Right kidney (tissue), 1 donor: ENCODE measurements around the gene TM6SF1.
"Not testable (repeated sequence)": the region's sequence is repeated elsewhere in the genome, so short reads cannot be mapped to it uniquely, and the experiment has no call there.

Experiments used
- DNase-seq: peaks from one replicate; pipeline ENCODE4 v3.0.0-alpha.2; 2016

TM6SF1 gene

DNA sequence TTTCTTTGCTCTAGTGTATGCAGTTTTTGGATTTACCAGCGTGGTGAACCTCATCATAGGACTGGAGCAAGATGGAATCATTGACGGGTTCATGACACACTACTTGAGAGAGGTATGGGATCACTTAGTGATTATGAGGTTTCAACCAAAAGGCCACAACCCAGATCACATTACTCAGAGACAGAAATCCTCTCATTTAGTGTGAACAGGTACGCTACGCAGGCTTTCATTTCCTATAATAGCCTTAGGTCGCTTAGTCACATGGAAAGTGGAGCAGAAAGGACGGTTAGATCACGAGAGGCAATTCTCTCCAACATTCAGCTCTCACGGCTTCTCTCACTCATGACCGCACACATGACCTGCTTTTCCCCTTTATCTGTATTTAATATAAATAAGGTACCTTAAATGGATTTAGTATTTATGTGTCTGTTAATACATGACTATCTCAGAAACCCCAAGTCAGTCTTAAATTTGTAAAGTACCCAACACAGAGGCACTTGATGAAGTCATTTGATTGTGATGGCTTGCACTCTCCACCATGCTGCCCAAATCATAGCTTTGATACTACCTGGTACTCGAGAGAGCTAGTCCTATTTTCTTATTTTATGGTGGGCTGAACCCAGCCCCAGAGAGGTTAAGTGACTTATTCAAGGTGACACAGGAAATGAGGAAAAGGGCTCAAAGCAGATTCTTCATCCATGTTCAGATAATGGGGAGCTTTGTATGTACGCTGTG, 8.6 kb downstream of the TM6SF1 start:
- DNase-seq = no peak

DNA sequence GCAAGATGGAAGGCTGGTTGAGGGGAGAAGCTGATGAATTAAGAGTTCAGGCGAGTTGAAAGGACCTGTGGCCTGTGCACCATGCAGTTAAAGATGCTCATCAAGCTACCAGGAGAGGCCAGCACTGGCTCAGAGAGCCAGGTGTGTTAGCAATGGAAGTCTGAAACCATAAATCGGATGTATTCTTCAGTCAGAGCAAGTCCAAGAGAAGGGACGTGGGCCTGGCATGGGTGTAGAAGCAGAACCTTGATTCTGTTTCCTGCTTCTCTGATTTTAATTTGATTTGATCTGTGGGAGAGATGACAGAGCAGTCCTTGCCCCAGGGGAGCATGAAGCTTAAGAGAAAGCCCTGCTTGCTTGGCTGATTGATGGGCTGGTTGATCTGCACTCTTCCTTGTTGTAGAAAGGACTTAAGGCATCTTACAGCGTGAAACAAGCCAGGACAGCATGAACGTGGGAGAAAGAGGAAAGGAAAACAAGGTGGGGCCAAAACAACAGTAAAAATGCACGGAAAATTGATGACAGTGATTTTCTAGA, 10.9 kb downstream of the TM6SF1 start:
- DNase-seq = no peak

DNA sequence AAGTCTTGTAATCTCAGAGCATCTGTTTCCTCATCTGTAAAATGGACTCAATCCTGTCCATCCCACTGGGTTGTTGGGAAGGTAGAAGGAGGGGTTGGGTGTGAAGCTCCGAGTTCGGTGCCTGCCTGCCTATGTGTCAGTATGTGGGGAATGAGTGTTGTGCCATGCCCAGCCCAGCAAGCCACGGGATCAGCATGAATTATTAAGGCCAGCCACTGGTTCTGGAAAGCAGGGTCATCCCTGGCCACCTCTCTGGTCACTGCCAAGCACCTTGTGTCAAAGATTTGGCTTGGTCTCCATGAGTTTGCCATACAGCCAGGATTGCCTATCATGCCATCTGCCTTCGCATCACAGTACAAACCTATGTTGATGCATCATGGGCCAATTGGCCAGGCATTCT, 11.5 kb downstream of the TM6SF1 start:
- DNase-seq = no peak

DNA sequence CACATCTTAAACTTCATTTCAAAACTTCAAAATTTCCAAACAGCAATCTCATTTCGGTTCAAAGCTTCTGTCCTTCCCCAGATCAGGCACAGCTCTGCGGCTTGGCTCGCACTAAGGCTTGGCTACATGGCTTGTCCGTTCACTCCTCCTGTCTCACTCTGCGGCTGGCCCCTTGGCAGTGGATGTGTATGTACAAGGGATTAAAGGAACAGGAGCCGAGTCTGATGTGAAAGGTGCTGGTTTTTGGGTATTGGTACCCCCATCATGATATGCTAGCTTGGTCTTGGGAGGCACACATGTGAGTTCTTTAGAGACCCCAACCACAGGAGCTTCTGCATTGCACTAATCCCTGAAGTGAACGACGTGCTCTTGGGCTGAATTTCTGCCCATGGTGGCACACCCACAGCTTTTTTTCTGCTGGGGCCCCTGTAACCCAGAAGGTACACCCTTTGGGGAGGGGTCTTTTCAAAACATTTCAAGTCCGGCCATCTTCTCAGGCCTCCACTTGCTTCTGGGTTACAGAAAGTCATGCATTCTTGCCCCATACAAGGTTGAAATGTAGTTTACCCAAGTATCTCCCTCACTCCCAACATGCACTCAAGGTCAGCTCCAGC, 12.6 kb downstream of the TM6SF1 start:
- DNase-seq = no peak

DNA sequence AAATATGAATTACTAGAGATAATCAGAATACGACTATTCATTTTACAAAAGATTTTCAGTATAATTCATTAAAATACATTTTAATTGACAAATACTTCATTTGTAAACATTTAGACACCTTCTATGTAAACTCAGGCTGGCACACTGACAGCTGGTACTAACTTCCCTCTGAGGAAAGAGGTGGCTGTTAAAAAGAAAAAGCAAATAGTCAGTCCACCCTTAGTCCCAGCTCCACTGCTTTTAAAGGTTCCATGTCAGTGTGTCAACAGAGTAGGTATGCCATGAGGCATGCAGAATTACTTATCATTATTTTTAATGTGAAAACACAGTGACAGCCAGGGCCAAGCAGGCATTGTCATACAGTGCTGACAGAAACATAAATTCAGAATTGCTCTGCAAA, 16.1 kb downstream of the TM6SF1 start:
- DNase-seq = no peak

DNA sequence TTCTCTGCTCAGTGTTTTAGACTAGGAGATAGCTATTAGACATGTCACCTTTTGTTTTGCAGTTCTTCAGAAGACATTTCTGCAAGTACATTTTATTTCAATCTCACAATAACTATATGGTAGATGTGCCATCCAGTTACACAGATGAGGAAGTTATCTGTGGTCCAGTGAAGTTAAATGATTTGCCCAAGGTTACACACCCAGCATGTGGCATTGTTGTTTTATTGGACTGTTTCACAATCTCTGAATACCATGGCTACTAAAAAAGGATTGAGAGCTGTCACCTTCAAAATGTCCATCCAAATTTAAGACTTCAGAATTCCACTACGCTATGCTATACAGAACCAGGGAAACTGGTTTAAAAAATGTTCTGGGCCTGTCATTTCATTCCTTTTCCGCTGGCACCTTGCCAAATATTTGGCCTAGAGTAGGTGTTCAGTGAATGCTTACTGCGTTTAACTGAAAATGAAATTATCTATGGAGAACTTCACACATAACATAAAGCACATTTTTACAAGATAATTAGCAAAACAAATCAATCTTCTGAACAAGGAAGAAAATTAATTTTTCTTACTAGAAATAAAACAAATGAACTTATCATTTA, 20.2 kb downstream of the TM6SF1 start:
- DNase-seq = no peak

DNA sequence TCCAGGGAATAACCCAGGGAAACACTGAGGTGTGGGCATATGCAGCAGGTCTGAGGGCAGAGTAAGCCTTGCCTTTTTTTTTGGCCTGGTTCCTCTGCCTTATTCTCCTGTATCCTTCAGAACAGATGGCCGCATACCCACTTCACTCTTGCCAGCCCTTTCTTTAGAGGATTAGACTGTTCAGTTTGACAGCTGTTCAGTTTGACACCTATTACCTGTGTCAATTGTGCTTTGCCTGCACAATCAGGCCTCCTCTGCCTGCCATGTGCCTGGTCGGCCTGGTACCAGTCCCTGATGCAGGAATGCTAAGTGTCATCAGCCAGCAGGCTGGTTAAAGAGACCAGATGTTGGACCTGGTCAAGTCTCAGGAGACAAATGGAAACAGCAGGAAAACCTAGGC, 22.3 kb downstream of the TM6SF1 start:
- DNase-seq = no peak

DNA sequence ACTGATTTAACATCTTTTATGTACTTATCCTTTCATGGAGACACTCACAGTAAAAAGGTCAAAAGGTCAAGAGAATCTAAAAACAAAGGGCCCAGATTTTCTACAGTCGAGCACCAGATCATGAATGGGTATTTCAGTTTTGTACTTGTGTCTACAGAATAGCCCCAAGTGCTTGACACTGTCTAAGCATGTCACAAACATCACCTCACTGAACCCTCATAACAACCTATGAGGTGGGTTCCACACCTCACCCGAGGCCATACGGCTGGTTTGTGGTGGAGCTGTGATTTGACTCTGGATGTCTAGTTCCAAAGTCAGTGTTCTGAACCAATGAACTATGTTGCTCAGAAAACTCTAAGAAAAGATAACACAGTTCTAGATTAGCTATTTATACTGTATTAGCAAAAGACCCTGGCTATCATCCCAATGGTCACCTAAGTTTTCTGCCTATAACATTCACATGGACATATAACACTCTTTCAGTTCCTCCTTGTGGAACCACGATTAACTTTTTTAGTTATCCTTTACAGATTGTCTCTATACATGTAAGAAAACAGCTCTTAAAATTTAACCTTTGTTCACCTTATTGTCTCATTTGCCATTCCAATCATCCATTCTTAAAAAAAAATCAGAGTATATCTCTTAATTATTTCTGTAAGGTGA, 25.5 kb downstream of the TM6SF1 start:
- no peak for DNase-seq

DNA sequence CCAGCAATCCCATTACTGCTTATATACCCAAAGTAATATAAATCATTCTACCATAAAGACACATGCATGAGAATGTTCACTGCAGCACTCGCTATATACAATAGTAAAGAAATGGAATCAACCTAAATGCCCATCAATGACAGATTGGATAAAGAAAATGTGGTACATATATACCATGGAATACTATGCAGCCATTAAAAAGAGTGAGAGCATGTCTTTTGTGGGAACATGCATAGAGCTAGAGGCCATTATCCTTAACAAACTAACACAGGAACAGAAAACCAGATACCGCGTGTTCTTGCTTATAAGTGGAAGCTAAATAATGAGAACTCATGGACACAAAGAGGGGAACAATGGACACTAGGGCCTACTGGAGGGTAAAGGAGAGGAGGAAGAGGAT, 34.7 kb downstream of the TM6SF1 start:
- DNase-seq = not testable (repeated sequence)

DNA sequence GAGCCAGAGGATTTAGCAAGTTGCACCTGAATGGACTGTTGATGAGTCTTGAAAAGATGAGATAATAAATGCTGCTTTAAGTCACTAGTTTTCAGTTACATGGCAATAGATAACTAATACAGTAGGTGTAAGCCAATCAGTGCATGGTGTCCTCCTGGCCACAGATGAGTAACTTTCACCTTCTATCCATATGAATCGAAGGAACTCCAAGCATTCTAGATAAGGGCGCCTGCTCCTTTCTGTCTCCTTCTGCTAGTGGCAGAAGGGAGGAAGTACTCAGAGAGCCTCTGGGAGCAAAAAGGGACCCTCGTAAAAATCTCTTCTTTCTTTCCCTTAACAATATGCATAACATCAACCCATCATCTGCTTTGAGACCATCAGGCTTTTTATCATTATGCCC, 37.3 kb downstream of the TM6SF1 start:
- no peak for DNase-seq

DNA sequence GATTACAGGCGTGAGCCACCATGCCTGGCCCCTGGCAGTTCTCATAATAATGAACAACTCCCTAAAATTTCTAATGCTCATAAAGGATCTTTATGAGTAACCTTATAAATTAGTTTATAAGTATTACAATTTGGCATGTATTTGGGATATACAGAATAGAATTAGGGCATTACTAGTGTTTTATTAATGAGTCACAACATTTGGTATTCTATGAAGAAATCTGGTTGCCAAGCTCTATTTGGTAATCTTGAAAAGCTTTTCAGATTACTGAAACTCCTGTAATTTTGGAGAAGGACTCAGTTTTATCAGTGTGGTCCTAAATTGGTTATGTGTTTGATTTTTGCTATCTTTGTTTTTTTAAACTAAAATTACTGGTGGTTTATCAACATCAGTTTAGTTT, 45.8 kb downstream of the TM6SF1 start:
- no peak for DNase-seq

DNA sequence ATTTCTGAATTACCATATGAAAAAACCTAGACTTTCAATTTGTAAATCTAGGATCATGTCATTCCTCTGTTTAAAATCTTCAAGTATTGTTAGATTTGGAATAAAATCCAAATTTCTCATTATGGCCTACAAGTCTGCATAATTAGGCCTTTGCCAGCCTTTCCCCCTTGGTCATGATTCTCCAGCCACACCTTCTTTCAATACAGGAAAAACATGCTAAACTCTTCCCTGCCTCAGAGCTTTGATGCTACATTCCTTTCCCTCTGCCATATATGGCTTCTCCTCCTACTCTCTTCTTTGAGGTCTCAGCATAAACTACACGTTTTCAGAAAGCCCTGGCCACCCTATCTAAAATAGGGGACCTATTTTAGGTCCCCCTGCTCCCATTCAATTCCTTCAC, 48.5 kb downstream of the TM6SF1 start:
- no peak for DNase-seq

DNA sequence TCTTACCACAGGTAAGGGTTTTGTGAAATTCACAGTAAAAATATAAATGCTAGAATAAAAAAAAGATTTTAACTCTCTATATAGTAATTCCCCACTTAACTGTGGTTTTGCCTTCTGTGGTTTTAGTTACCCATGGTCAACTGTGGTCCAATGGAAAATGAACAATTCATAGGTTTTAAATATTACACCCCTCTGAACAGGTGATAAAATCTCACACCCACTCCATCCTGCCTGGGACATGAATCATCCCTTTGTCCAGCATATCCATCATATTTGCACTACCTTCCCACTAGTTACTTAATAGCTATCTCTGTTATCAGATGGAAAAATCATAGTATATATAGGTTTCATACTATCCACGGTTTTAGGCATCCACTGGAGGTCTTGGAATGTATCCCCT, 50.9 kb downstream of the TM6SF1 start:
- no peak for DNase-seq

DNA sequence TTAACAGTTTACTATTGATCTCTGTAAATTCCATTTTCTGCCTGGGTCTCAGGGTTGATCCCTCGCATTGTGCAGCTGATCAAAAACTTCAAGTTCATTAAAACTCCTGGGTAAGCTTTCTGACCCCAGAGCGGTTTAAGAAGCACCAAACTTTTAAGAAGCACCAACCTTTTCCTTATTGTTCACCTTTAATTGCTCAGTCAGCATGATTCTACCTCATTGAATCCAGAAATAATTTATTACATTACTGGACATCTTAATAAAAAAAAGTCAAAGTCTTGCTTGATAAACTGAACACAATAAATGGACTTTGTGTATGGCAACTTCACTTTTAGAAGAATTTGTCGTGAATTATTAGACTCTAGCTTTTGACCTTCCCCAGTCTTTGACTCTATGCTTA, 53.3 kb downstream of the TM6SF1 start:
- no peak for DNase-seq

DNA sequence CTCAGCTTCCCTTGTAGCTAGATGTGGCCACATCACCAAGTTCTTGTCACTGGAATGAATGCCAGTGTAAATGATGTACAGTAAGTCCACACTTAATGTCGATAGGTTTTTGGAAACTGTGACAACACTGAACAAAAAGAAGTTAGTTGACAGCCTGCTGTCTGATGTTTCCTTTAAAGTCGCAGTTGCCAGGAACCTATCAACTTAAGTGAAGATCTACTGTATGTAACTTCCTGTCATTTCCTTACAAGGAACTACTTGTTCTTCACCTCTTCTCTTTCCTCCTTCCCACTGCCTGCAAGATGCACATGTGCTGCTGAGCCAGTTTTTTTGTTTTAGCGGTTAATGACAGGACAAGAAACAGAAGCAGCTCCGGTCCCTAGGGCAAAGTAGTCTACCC, 55.6 kb downstream of the TM6SF1 start:
- DNase-seq = no peak

DNA sequence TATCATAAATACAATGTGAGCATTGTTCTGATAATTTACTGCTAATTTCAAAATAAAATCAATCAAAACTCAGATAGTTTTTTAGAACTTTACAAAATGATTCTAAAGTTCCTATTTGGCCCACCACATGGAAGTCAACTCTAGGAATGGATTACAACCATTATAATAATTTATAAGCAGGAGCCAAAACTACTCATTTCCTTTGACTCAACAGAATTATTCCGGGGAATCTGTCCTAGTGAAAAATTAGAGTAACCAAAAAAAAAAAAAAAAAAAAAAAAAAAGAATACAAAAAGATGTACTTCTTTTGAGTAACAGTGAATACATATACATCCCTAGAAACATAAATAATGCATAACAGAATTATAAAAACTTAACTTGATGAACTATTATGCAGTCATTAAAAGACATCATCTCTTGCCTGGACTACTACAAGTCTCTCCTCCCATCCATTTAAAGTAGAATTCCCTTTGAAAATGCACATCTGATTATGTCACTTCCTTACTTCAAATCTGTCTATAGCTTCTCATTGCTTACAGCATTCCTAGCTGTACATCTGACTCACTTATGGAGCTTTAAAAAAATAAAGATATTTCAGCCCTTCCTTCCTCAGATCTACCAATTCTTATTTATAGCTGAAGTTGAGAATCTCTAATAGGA, 56.8 kb downstream of the TM6SF1 start:
- no peak for DNase-seq

DNA sequence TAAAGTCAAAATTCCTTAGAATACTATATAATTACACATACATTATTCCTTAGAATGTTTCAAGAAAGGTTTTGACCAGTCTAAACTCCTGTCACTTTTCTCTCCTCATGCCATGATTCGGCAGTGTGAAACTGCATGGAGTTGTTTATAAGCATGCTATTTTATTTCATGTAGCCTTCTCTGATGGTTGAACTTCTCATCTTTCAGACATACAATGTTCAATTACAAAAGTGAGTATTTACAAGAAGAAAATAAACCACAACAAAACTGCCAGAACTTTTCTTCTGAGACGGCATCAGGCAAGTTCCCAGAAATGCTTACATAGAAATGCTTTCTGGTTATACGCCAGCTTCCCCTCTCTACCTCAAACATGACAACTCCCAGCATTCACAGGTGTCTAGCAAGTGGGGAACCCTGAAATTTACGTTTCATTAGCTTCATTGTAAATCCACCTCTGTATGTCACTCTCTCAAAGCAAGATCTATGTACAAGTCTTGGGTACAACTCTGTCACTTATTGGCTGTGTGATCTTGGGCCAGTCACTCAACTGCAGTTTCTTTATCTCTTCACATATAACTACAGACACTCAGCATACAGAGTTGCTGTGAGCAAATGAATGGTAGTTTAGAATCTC, 57.4 kb downstream of the TM6SF1 start:
- DNase-seq = no peak

DNA sequence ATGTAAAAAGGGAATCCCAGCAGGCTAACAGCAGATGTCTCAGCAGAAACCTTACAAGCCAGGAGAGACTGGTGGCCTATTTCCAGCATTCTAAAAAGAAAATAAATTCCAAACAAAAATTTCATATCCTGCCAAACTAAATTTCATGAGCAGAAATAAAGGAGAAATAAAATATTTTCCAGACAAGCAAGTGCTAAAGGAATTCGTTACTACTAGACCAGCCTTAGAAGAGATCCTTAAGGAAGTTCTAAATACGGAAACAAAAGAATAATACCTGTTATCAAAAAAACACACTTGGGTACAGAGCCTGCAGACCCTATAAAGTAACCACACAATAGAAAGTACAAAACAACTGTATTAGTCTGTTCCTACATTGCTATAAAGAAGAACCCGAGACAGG, 58.8 kb downstream of the TM6SF1 start:
- no peak for DNase-seq

DNA sequence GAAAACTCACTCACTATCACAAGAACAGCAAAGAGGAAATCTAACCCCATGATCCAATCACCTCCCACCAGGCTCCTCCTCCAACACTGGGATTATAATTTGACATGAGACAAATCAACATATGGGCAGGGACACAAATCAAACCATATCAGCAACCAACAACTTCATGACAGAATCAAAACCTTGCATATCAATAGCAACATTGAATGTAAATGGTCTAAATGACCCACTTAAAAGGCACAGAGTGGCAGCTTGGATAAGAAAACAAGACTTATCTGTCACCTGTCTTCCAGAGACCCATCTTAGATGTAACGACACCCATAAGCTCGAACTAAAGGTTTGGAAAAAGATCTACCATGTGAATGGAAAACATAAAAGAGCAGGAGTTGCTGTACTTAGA, 59.4 kb downstream of the TM6SF1 start:
- no peak for DNase-seq

DNA sequence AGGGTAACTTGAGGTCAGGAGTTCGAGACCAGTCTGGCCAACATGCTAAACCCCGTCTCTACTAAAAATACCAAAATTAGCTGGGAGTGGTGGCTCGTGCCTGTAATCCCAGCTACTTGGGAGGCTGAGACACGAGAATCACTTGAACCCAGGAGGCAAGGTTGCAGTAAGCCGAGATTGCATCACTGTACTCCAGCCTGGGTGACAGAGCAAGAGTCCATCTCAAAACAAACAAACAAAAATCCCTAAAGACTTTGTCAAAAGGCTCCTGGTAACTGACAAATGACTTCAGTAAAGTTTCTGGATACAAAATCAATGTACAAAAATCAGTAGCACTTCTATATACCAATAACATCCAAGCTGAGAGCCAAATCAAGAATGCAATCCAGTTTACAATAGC, 62.1 kb downstream of the TM6SF1 start:
- DNase-seq = not testable (repeated sequence)

DNA sequence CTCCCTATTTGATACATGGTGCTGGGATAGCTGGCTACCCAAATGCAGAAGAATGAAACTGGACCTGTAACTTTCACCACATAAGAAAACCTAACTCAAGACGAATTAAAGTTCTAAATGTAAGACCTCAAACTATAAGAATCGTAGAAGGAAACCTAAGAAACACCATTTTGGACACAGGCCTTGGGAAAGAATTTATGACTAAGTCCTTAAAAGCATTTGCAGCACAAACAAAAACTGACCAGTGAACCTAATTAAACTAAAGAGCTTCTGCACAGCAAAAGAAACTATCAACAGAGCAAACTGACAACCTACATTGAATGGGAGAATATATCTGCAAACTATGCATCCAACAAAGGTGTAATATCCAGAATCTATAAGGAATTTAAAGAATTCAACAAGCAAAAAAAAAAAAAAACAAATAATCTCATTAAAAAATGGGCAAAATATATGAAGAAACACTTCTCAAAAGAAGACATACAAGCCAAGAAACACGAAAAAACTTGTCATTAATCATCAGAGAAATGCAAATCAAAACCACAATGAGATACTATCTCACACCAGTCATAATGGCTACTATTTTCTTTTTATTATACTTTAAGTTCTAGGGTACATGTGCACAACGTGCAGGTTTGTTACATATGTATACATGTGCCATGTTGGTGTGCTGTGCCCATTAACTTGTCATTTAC, 63.2 kb downstream of the TM6SF1 start:
- no peak for DNase-seq

DNA sequence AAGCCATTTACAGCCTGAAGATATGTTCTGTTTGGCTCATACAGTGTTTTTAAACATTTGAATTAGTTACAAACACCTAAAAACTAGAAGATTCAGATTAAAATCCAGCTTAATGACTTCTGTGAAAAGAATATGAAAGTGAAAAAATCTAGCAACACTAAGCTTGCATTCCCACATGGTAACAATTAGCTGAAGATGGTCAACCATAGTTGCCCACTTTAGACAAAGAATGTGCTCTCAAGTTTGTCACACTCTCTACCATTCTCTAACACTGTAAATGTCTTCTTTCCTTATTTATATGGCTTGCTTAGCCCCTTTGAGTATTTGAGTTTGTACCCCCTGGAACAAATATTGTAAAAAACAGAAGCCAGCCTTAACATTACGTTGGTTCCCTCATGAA, 67.4 kb downstream of the TM6SF1 start:
- no peak for DNase-seq
